Measurements from ENCODE around the gene RTRAF.

Gene RTRAF

GRCh38 chr14:51989293-51990234, at the start of gene RTRAF:
RTRAF (plus strand) TSS chr14:51989546; CDS start chr14:51989640, 94 bp downstream.
- peak; percentile 92 for DNase-seq

GRCh38 chr14:51939755-51940301, 49.5 kb upstream of the RTRAF start:
- DNase-seq: no peak

- no peak for DNase-seq
These were observed 46.4 kb upstream of the RTRAF start for GRCh38 chr14:51942971-51943370.

- DNase-seq: no peak
These were observed 39.3 kb upstream of the RTRAF start for GRCh38 chr14:51950007-51950406.

GRCh38 chr14:51951656-51952055, 37.7 kb upstream of the RTRAF start:
- no peak for DNase-seq

GRCh38 chr14:51954031-51954430, 35.3 kb upstream of the RTRAF start:
- DNase-seq: no peak

- no peak for DNase-seq
These were observed 34.7 kb upstream of the RTRAF start for GRCh38 chr14:51954657-51955056.

GRCh38 chr14:51957950-51958349, 31.4 kb upstream of the RTRAF start:
- DNase-seq: no peak

GRCh38 chr14:51959928-51960327, 29.4 kb upstream of the RTRAF start:
- DNase-seq: no peak

- no peak for DNase-seq
These were observed 28.5 kb upstream of the RTRAF start for GRCh38 chr14:51960866-51961265.

- no peak for DNase-seq
These were observed 26.6 kb upstream of the RTRAF start for GRCh38 chr14:51962711-51963110.

- DNase-seq: no peak
These were observed 26.1 kb upstream of the RTRAF start for GRCh38 chr14:51963286-51963685.

- DNase-seq: no peak
These were observed 21.8 kb upstream of the RTRAF start for GRCh38 chr14:51967521-51967920.

GRCh38 chr14:51969852-51970540, 19.4 kb upstream of the RTRAF start:
- DNase-seq: no peak

- DNase-seq: no peak
These were observed 16.8 kb upstream of the RTRAF start for GRCh38 chr14:51972566-51972965.

- DNase-seq: no peak
These were observed 12.3 kb upstream of the RTRAF start for GRCh38 chr14:51977075-51977474.

GRCh38 chr14:51978681-51979085, 10.7 kb upstream of the RTRAF start:
- DNase-seq: no peak

- DNase-seq: peak; percentile 31
These were observed 10.1 kb upstream of the RTRAF start for GRCh38 chr14:51979088-51979709.

- no peak for DNase-seq
These were observed 8.0 kb upstream of the RTRAF start for GRCh38 chr14:51981218-51981854.

- no peak for DNase-seq
These were observed 1.1 kb upstream of the RTRAF start for GRCh38 chr14:51988221-51988620.

- DNase-seq: no peak
These were observed 1.1 kb downstream of the RTRAF start for GRCh38 chr14:51990488-51990887.

- no peak for DNase-seq
These were observed 4.1 kb downstream of the RTRAF start for GRCh38 chr14:51993285-51993920.
